Rectal smooth muscle tissue (tissue), 1 donor: ENCODE data around the gene OR6A2.

Source experiments
- H3K27ac ChIP-seq: one replicate; pipeline ENCODE4 v1.7.0; 2013; ENCODE audit warnings: low read depth, low read length, inconsistent platforms
- H3K27me3 ChIP-seq: one replicate; pipeline ENCODE4 v1.7.0; 2013; ENCODE audit warnings: low read length; ENCODE audit not compliant: control insufficient read depth, insufficient read depth
- H3K36me3 ChIP-seq: one replicate; pipeline ENCODE4 v1.7.0; 2013; ENCODE audit warnings: low read length; ENCODE audit not compliant: control insufficient read depth, insufficient read depth
- H3K4me1 ChIP-seq: one replicate; pipeline ENCODE4 v1.7.0; 2013; ENCODE audit warnings: low read length; ENCODE audit not compliant: control insufficient read depth, insufficient read depth
- H3K4me3 ChIP-seq: one replicate; pipeline ENCODE4 v1.7.0; 2013; ENCODE audit warnings: low read length
- H3K9ac ChIP-seq: one replicate; pipeline ENCODE4 v1.7.0; 2013; ENCODE audit warnings: low read length

Gene OR6A2

DNA sequence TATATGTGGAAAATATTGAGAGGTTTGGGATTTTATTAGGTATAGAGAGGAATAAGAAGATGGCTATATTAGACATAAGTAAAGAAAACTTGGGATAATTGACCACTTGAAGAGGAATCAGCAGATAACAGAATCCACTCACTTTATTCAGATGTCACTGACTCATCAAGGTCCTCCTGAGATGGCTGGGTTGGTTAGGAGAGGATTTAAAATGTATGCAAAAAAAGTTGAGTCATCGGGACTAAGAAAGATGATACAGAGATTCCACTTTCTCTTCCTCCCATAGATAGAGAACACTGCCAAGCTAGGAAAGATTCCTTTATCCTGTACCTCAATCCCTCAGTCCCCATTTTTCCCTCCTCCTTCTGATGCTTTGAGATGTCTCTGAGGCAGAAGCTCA lies at the start of gene OR6A2:
TSS of gene OR6A2 (minus strand) at position 288 of the 400 bp plus-strand sequence. CDS start 3,981 bp downstream, outside the sequence.
- no peaks in the 10 kb centered on the region for H3K36me3 ChIP-seq
- H3K9ac ChIP-seq = no peak within 1 kb of the TSS
- H3K27me3 ChIP-seq = no peaks in the 10 kb centered on the region
- H3K4me3 ChIP-seq = no peak within 1 kb of the TSS
- no peak within 1 kb of the TSS for H3K27ac ChIP-seq
- H3K4me1 ChIP-seq = no peaks in the 10 kb centered on the region

DNA sequence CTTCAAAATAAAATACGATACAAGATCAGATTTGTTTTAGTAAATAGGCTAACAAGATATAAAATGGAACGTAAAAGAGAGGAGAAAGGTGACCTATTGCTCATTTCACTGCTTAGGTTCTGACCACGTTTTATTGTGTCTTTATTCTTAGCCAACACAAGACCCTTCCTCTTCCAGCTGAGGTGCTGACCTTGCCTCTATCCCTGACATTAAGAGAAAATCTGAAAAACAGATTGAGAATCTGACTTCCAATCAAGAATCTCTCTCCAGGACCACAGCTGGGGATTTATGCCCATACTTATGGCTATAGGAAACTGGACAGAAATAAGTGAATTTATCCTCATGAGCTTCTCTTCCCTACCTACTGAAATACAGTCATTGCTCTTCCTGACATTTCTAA lies 45.9 kb upstream of the OR6A2 start, which contains the start of gene OR10A5:
TSS of gene OR10A5 (plus strand) at position 301 of the 400 bp plus-strand sequence. CDS start at position 301, 0 bp downstream.
- no peak within 1 kb of the TSS for H3K27ac ChIP-seq
- H3K4me1 ChIP-seq = no peaks in the 10 kb centered on the region
- H3K4me3 ChIP-seq = no peak within 1 kb of the TSS
- H3K9ac ChIP-seq = no peak within 1 kb of the TSS
- no peaks in the 10 kb centered on the region for H3K27me3 ChIP-seq
- H3K36me3 ChIP-seq = no peaks in the 10 kb centered on the region

DNA sequence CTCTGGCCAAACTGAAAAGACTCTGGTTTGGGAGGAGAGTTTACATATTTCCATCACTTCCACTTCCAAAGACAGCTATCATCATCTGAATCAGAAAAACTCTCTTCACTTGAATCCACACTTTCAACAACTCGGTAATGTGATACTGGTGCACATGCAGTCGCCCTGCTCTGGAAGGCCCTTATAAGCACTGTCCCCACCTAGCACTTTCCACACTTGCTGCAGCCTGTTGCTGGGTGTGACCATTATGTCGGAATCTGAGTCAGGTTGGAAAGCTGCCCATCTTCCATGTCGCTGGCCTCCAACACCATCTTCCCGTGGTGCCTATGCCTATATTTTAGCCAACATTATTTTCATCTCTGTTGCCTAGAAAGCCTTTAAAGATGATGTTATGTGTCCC lies 44.9 kb upstream of the OR6A2 start:
- Histone ChIP-seq H3K27me3 (no peaks in the 10 kb centered on the region), H3K4me3 (no peak overlapping the region), H3K4me1 (no peaks in the 10 kb centered on the region), H3K9ac (no peak overlapping the region), H3K27ac (no peak overlapping the region), H3K36me3 (no peaks in the 10 kb centered on the region)

DNA sequence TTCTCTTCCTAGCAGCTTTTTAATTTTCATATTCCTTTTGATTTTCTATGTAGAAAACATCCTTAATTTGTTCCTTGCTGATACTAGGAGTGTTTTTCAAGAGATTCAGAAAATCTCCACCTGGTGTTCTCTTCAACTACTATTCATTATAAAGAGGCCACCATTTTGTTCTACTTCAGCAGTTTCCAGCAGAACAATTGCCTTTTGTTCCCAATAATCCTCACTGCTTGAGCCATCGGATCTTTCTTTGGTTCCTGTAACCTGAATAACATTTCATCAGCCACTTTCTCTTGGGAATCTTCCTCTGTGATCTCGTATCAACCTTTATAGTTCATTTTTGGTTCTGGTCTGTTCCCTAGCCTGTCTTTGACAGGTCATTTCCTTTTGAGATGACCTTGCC lies 44.2 kb upstream of the OR6A2 start:
- no peaks in the 10 kb centered on the region for H3K4me1 ChIP-seq
- H3K4me3 ChIP-seq = no peak overlapping the region
- H3K9ac ChIP-seq = no peak overlapping the region
- no peak overlapping the region for H3K27ac ChIP-seq
- H3K27me3 ChIP-seq = no peaks in the 10 kb centered on the region
- no peaks in the 10 kb centered on the region for H3K36me3 ChIP-seq

DNA sequence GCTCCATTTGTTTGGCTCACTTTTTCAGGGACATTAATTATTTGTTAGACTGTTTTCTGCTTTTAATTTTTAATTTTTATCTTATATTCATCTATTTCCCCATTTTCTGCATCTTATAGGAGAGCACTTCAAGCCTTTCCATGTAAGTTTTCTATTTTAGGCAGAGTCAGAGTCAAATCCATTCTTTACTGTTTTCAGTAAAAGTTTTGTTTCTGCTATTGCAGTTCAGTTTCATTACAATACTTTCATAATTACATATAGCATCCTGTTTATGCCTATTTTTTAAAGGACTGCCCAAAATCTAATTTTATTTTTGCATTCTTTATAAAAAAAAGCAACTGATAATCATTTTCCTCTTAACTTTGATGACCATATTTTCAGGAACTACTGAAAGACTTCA lies 42.2 kb upstream of the OR6A2 start:
- Histone ChIP-seq H3K27ac (no peak overlapping the region), H3K27me3 (no peaks in the 10 kb centered on the region), H3K4me1 (no peaks in the 10 kb centered on the region), H3K4me3 (no peak overlapping the region), H3K9ac (no peak overlapping the region), H3K36me3 (no peaks in the 10 kb centered on the region)

DNA sequence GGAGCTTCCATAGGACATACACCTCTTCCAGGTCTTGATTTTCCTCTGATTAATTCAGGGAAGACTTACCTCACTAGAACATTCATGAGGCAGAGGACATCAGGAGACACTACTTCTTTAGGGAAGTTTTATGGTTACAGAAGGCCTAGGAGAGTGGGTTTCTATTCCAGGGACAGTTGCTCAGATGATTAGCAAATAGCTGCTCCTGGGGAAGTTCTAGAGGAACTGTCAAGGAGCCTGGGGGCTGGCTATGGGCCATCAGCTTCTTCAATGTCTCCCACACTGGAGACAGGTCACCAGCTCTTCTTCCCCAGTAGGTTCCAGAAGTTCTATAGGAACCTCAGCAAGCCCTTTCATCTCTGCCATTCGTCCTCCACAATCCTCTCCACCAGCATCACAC lies 34.5 kb upstream of the OR6A2 start:
- no peaks in the 10 kb centered on the region for H3K36me3 ChIP-seq
- H3K4me1 ChIP-seq = no peaks in the 10 kb centered on the region
- H3K9ac ChIP-seq = no peak overlapping the region
- no peaks in the 10 kb centered on the region for H3K27me3 ChIP-seq
- no peak overlapping the region for H3K27ac ChIP-seq
- H3K4me3 ChIP-seq = no peak overlapping the region

DNA sequence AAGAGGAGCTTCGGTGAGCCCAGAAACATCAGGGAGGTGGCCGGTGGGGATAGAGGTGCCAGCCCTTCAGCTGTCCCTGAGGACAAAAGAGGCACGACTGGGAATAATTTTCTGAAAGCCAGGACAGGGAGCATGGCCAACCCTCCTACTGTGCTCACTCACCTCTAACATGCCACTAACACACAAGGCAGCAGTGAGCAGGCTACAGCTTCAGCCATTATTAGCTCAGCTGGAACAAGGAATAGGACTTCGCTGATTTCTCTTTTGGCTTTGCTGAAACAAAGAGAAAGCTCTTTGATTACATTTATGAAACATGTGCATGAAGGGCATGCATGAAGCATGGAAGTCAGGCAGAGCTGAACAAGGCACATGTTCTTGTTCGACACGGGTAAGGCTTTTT lies 33.9 kb upstream of the OR6A2 start:
- Histone ChIP-seq H3K27ac (no peak overlapping the region), H3K4me1 (no peaks in the 10 kb centered on the region), H3K4me3 (no peak overlapping the region), H3K27me3 (no peaks in the 10 kb centered on the region), H3K9ac (no peak overlapping the region), H3K36me3 (no peaks in the 10 kb centered on the region)

DNA sequence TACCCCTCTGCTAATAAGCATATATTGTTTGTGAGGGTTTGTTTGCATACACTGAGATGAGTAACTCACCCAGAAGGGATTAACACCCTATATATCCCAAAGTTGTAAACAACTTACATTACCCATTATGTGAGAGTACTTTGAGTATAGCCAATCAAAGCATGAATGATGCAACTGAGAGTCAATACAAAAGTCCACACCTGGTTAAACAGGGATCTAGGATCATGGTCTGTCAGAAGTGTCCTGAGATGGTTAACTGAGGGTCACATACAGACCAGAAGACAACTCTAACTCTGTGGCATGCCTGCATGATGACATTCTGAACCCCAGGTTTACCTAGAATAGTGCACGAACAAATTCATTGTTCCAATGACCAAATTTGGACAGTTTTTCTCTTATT lies 28.6 kb upstream of the OR6A2 start:
- Histone ChIP-seq H3K36me3 (no peaks in the 10 kb centered on the region), H3K27me3 (no peaks in the 10 kb centered on the region), H3K4me3 (no peak overlapping the region), H3K9ac (no peak overlapping the region), H3K27ac (no peak overlapping the region), H3K4me1 (no peaks in the 10 kb centered on the region)

DNA sequence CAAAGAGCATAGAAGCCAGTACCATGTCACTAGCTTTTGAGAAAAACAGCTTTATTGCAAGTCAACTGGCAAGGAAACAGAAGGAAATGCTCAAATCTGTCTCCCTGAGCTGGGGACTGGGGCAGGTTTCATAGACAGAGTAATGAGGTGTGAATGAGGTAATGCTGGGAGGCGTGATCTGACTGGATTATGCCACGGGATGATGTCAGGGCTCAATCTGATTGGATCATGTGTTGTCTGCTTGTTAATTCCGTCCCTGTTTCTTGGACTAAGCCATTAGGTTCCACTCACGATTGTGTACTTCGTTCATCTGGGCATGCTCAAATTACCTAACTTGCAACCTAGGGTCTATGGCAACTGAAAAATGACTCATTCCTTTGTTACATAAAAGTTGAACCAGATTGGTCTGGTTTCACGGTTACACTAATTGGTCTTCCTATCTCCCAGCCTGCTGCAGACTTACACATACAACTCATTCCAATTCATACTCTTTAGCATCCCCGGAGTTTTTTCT lies 25.8 kb upstream of the OR6A2 start:
- Histone ChIP-seq H3K27ac (no peak overlapping the region), H3K4me3 (no peak overlapping the region), H3K36me3 (no peaks in the 10 kb centered on the region), H3K4me1 (no peaks in the 10 kb centered on the region), H3K9ac (no peak overlapping the region), H3K27me3 (no peaks in the 10 kb centered on the region)

DNA sequence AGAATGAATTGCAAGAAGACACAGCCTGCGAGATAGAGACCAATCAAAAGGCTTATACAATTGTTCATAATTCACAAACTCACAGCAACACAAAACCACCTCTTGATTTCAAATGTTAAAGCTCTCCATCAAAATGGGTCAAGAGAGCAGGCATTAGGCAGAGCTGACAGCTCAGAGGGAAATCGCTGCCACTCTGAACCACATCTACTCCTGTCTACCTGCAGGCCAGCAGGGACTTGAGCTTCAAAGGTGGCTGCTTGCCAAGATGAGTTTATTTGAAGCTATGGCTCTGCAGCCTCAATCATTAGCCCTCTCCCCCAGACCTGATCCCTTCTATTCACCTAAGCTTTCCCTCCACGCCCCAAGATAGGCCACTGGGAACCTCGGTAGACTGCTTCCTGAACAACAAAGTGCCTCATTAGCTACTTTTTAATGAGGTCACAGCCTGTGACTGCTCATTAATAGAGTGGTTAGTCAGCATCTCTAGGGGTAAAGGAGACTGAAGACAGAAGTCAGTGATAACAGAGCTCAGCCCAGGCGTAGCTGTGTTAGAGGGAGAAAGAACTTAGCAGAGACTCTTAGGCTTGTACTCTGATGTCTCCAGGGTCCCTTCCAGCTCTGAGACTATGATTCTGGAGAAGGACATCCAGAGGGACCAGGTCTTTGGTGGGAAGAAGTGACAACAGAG lies 24.8 kb upstream of the OR6A2 start:
- Histone ChIP-seq H3K4me3 (no peak overlapping the region), H3K4me1 (no peaks in the 10 kb centered on the region), H3K27ac (no peak overlapping the region), H3K27me3 (no peaks in the 10 kb centered on the region), H3K9ac (no peak overlapping the region), H3K36me3 (no peaks in the 10 kb centered on the region)

DNA sequence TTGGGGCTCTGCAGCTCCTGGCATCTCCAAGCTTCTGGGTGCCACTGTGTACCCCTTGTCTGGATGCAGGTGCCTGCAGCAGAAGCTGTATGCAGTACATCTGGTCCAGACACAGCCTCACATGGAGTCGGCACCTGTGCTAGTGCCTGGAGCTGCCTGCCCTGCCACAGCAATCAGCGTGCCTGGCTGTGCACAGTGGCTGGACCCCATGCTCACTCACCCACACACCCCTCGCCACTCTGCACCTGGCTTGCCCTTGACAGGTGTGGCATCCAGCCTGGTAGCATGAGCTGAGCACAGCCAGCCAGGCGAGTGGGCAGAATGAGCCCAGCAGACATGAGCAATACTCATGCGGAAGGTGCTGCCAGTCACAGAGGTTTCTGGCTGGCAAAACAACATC lies 19.5 kb upstream of the OR6A2 start:
- H3K27me3 ChIP-seq = no peaks in the 10 kb centered on the region
- no peak overlapping the region for H3K9ac ChIP-seq
- no peak overlapping the region for H3K4me3 ChIP-seq
- H3K4me1 ChIP-seq = no peaks in the 10 kb centered on the region
- H3K36me3 ChIP-seq = no peaks in the 10 kb centered on the region
- no peak overlapping the region for H3K27ac ChIP-seq

DNA sequence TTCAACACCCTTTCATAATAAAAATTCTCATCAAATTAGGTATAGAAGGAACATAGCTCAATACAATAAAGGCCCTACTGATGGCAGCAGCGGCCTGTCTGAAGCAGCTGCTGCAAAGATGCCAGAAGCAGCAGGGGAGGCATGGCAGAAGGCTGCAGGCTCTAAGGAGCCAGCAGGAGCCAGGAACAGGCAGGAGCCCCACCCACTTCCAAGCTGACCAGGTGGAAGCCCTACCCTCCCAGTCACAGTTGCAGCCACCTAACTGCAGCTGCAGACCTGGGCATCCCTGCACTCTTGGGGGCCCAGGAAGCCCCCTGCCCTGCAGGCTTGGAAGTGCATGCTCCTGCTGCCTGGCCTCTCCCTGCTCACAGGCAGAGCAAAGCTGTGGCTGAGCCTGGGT lies 18.2 kb upstream of the OR6A2 start:
- H3K4me1 ChIP-seq = no peaks in the 10 kb centered on the region
- H3K9ac ChIP-seq = no peak overlapping the region
- no peak overlapping the region for H3K27ac ChIP-seq
- H3K36me3 ChIP-seq = no peaks in the 10 kb centered on the region
- H3K4me3 ChIP-seq = no peak overlapping the region
- no peaks in the 10 kb centered on the region for H3K27me3 ChIP-seq

DNA sequence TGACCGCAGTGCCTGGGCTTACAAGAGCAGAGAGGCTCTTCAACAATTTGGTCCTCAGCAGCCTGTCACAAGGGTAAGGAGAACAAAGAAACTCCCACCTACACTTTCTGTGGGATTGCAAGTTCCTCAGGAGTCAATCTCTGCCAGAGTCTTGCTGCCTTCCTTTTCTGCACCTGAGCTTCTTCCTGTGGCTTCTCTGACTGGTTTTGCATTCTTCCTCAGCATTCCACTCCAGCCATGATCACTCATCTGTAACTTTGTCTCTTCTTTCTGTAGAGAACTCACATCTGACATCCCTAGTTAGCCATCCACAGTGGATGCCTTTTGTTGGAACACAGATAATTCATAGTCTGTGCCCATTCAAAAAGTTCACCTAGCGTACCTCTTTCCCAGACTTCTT lies 14.2 kb upstream of the OR6A2 start:
- no peaks in the 10 kb centered on the region for H3K36me3 ChIP-seq
- no peak overlapping the region for H3K27ac ChIP-seq
- H3K27me3 ChIP-seq = no peaks in the 10 kb centered on the region
- H3K4me3 ChIP-seq = no peak overlapping the region
- H3K4me1 ChIP-seq = no peaks in the 10 kb centered on the region
- H3K9ac ChIP-seq = no peak overlapping the region
